SK-N-SH (cell line): ENCODE measurements around the gene TMEM184A. TPM values are rescaled to one million over a fixed set of nuclear protein-coding genes. Genes with fewer than 3 reads are reported as not detected.

Experiments used
- CTCF ChIA-PET: fragments of 300-600, 350-600 bp; formaldehyde crosslinking; extraction: SDS; loops from one replicate; lab custom pipeline; 2021; lab: Yijun Ruan, JAX
- POLR2A ChIA-PET: fragments of 350-600 bp; sonication (Branson Sonifier 250); formaldehyde crosslinking; extraction: SDS; loops from one replicate; lab custom pipeline; 2020; ENCODE audit warnings: antibody characterized with exemption, inconsistent platforms; lab: Yijun Ruan, JAX
- DNase-seq: peaks from one replicate; pipeline ENCODE4 v3.0.0; 2012
- H2AFZ ChIP-seq: fragments of 200-600 bp; sonication (generic); 2 replicates; pipeline ENCODE4 v1.8.1; 2016; ENCODE audit warnings: antibody characterized with exemption, mild to moderate bottlenecking, low read depth
- H3F3A ChIP-seq: fragments of 200-600 bp; sonication (generic); replicated peaks from 2 replicates; pipeline ENCODE3; 2016; ENCODE audit warnings: antibody characterized with exemption, mild to moderate bottlenecking; ENCODE audit not compliant: insufficient read depth
- H3K27ac ChIP-seq, 2 experiments: fragments of 200-500 bp in 1 of 2; fragments of 200-600 bp in 1 of 2; sonication (Bioruptor generic) in 1 of 2; sonication (generic), shearing (Covaris generic) in 1 of 2; 2 replicates each; pipeline versions ENCODE4 v1.5.1 to v1.6.1; 2014 to 2016; ENCODE audit warnings: low read depth in 2 of 2, inconsistent platforms in 1 of 2, low read length in 1 of 2, mild to moderate bottlenecking in 1 of 2, mixed read lengths in 1 of 2
- H3K27me3 ChIP-seq: fragments of 200-600 bp; sonication (generic), shearing (Covaris generic); 2 replicates; pipeline ENCODE4 v1.6.1; 2016; ENCODE audit warnings: mixed run types; ENCODE audit not compliant: insufficient read depth
- H3K36me3 ChIP-seq, 2 experiments: fragments of 200-500 bp in 1 of 2; fragments of 200-600 bp in 1 of 2; sonication (Bioruptor generic) in 1 of 2; sonication (generic) in 1 of 2; replicated peaks in 1 of 2; 2 replicates each; pipeline versions ENCODE3 to v1.5.1; 2014 to 2016; ENCODE audit warnings: low read length in 1 of 2, mild to moderate bottlenecking in 1 of 2; ENCODE audit not compliant: insufficient read depth in 2 of 2, control insufficient read depth in 1 of 2
- H3K4me1 ChIP-seq, 2 experiments: fragments of 200-500 bp in 1 of 2; fragments of 200-600 bp in 1 of 2; sonication (Bioruptor generic) in 1 of 2; sonication (generic), shearing (Covaris generic) in 1 of 2; 2 replicates each; pipeline versions ENCODE4 v1.5.1 to v1.6.1; 2014 to 2016; ENCODE audit warnings: low read depth in 1 of 2, low read length in 1 of 2, mixed run types in 1 of 2; ENCODE audit not compliant: insufficient read depth in 2 of 2, control insufficient read depth in 1 of 2
- H3K4me2 ChIP-seq: fragments of 200-600 bp; sonication (generic), shearing (Covaris generic); 2 replicates; pipeline ENCODE4 v1.6.1; 2017; ENCODE audit warnings: mixed run types
- H3K4me3 ChIP-seq, 2 experiments: fragments of 200-500 bp in 1 of 2; fragments of 200-600 bp in 1 of 2; sonication (Bioruptor generic) in 1 of 2; sonication (generic), shearing (Covaris generic) in 1 of 2; 2 replicates each; pipeline versions ENCODE4 v1.5.1 to v1.8.1; 2014 to 2016; ENCODE audit warnings: low read depth in 2 of 2, inconsistent platforms in 1 of 2, low read length in 1 of 2, mild to moderate bottlenecking in 1 of 2, mixed read lengths in 1 of 2, moderate library complexity in 1 of 2
- H3K79me2 ChIP-seq: fragments of 200-600 bp; sonication (generic); 2 replicates; pipeline ENCODE4 v1.8.1; 2017; ENCODE audit warnings: mild to moderate bottlenecking; ENCODE audit not compliant: insufficient read depth
- H3K9ac ChIP-seq: fragments of 200-600 bp; sonication (generic); 2 replicates; pipeline ENCODE4 v1.6.1; 2017; ENCODE audit warnings: mixed run types
- H3K9me2 ChIP-seq: fragments of 200-600 bp; sonication (generic); 2 replicates; pipeline ENCODE4 v1.6.1; 2017; ENCODE audit warnings: mixed run types
- H3K9me3 ChIP-seq: fragments of 200-600 bp; sonication (generic); 2 replicates; pipeline ENCODE4 v1.6.1; 2017; ENCODE audit warnings: mixed run types, mild to moderate bottlenecking, moderate library complexity
- H4K20me1 ChIP-seq: fragments of 200-600 bp; sonication (generic); 2 replicates; pipeline ENCODE4 v1.6.1; 2017; ENCODE audit warnings: mild to moderate bottlenecking, mixed run types; ENCODE audit not compliant: insufficient read depth
- ELF1 ChIP-seq: IDR thresholded peaks from 2 replicates; pipeline ENCODE4 v1.4.0; 2012
- EP300 ChIP-seq, 2 experiments: IDR thresholded peaks; 2 replicates each; pipeline versions ENCODE4 v1.4.0 to v1.6.1; 2012; ENCODE audit warnings: borderline replicate concordance in 1 of 2, low read depth in 1 of 2, low read length in 1 of 2
- FOXJ3 ChIP-seq: sonication (generic); formaldehyde crosslinking; IDR thresholded peaks from 2 replicates; pipeline ENCODE4 v1.5.1; 2020; ENCODE audit warnings: mild to moderate bottlenecking, missing genetic modification reagents
- FOXM1 ChIP-seq: IDR thresholded peaks from 2 replicates; pipeline ENCODE4 v1.4.0; 2012; ENCODE audit warnings: low read depth, mild to moderate bottlenecking
- GATA2 ChIP-seq: sonication (generic); formaldehyde crosslinking; IDR thresholded peaks from 2 replicates; pipeline ENCODE4 v1.5.0; 2020; ENCODE audit warnings: mild to moderate bottlenecking, missing genetic modification reagents
- MEF2A ChIP-seq: IDR thresholded peaks from 2 replicates; pipeline ENCODE4 v1.4.0; 2012; ENCODE audit warnings: low read depth, borderline replicate concordance
- MXI1 ChIP-seq: IDR thresholded peaks from 2 replicates; pipeline ENCODE4 v1.6.1; 2012; ENCODE audit warnings: mild to moderate bottlenecking, low read depth, low read length, improper control_type of control experiment
- NFIC ChIP-seq: IDR thresholded peaks from 2 replicates; pipeline ENCODE4 v1.4.0; 2012; ENCODE audit warnings: borderline replicate concordance
- POLR2AphosphoS5 ChIP-seq: IDR thresholded peaks from 2 replicates; pipeline ENCODE4 v1.6.1; 2012; ENCODE audit warnings: low read depth, low read length
- RFX5 ChIP-seq: IDR thresholded peaks from 2 replicates; pipeline ENCODE4 v1.6.1; 2012; ENCODE audit warnings: mild to moderate bottlenecking, improper control_type of control experiment, low read length
- SIN3A ChIP-seq: IDR thresholded peaks from 2 replicates; pipeline ENCODE4 v1.6.1; 2012; ENCODE audit warnings: low read depth, mild to moderate bottlenecking, low read length, moderate library complexity, borderline replicate concordance
- SMC3 ChIP-seq: IDR thresholded peaks from 2 replicates; pipeline ENCODE4 v1.6.1; 2012; ENCODE audit warnings: low read depth, low read length, improper control_type of control experiment
- TCF12 ChIP-seq: IDR thresholded peaks from 2 replicates; pipeline ENCODE4 v1.4.0; 2012
- TEAD4 ChIP-seq: IDR thresholded peaks from 2 replicates; pipeline ENCODE4 v1.4.0; 2012; ENCODE audit warnings: mild to moderate bottlenecking, borderline replicate concordance; ENCODE audit not compliant: insufficient read depth
- WGBS: methylation state at CpG from one replicate; pipeline ENCODE4 v1.1.6; 2017; ENCODE audit warnings: low lambda C conversion rate; 5-methylcytosine and 5-hydroxymethylcytosine counted together
- polyA plus RNA-seq, 3 experiments: library from polyadenylated mRNA; depleted of rRNA; stranded (reverse); fragments of >200 nt; gene quantifications; 2 replicates each; pipeline ENCODE4 v1.2.3, GENCODE V29; 2012
- TF ChIP-seq, protein P1 (sequence below): IDR thresholded peaks from 2 replicates; pipeline ENCODE4 v1.6.1; 2012; ENCODE audit warnings: mild to moderate bottlenecking, low read depth, low read length, moderate library complexity
- TF ChIP-seq, protein P2 (sequence below): IDR thresholded peaks from 2 replicates; pipeline ENCODE4; 2012
- TF ChIP-seq, protein P3 (sequence below): IDR thresholded peaks from 2 replicates; pipeline ENCODE4 v1.4.0; 2012; ENCODE audit warnings: low read depth, borderline replicate concordance
- TF ChIP-seq, protein P4 (sequence below): fragments of 150-350 bp; IDR thresholded peaks from 2 replicates; pipeline ENCODE4 v1.6.1; 2016; ENCODE audit warnings: mild to moderate bottlenecking, low read depth, low read length
- TF ChIP-seq, protein P5 (sequence below): IDR thresholded peaks from 2 replicates; pipeline ENCODE4 v1.4.0; 2012; ENCODE audit warnings: low read depth, borderline replicate concordance

The TMEM184A gene
- polyA plus RNA-seq, 1 of the 3 experiments (the other 2 are of a cell fraction): 1.5 TPM

DNA sequence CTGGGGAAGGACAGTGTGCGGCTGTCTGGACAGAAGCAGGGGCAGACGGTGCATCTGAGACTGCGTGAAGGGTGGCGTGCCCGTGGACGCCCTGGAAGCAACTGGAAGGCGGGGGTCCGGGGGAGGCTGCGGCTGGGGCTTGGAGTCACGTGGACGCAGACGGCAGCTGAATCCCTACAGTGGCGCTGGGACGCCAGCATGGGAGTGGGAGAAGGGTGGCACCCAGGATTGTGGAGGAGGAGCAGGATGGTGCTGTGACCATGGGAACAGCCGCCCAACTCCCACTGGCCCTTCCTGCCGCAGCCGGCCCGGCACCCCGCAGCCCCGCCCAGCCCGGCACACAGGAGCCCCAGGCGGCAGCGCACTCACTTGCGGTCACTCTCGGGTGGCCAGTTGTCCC, 61.6 kb downstream of the TMEM184A start:
- Histone ChIP-seq H3K4me2 (no peak overlapping the region), H3K79me2 (no peaks in the 10 kb centered on the region), H4K20me1 (peaks cover 4% of the 10 kb centered on the region; the same call in 1 of the 2 replicates), H3K36me3 (peaks cover 20 to 83% of the 10 kb centered on the region in 2 experiments), H3K9me2 (no peaks in the 10 kb centered on the region), H3K4me1 (no peaks in the 10 kb centered on the region), H2AFZ (no peak overlapping the region), H3K27me3 (no peaks in the 10 kb centered on the region), H3K9me3 (no peaks in the 10 kb centered on the region), H3K9ac (no peak overlapping the region), H3K4me3 (no peak overlapping the region), H3F3A (no peaks in the 10 kb centered on the region), H3K27ac (no peak overlapping the region)
- TF ChIP-seq, protein P1, sequence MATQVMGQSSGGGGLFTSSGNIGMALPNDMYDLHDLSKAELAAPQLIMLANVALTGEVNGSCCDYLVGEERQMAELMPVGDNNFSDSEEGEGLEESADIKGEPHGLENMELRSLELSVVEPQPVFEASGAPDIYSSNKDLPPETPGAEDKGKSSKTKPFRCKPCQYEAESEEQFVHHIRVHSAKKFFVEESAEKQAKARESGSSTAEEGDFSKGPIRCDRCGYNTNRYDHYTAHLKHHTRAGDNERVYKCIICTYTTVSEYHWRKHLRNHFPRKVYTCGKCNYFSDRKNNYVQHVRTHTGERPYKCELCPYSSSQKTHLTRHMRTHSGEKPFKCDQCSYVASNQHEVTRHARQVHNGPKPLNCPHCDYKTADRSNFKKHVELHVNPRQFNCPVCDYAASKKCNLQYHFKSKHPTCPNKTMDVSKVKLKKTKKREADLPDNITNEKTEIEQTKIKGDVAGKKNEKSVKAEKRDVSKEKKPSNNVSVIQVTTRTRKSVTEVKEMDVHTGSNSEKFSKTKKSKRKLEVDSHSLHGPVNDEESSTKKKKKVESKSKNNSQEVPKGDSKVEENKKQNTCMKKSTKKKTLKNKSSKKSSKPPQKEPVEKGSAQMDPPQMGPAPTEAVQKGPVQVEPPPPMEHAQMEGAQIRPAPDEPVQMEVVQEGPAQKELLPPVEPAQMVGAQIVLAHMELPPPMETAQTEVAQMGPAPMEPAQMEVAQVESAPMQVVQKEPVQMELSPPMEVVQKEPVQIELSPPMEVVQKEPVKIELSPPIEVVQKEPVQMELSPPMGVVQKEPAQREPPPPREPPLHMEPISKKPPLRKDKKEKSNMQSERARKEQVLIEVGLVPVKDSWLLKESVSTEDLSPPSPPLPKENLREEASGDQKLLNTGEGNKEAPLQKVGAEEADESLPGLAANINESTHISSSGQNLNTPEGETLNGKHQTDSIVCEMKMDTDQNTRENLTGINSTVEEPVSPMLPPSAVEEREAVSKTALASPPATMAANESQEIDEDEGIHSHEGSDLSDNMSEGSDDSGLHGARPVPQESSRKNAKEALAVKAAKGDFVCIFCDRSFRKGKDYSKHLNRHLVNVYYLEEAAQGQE: no peak
- no peak for TF ChIP-seq MXI1
- TF ChIP-seq, protein P2, sequence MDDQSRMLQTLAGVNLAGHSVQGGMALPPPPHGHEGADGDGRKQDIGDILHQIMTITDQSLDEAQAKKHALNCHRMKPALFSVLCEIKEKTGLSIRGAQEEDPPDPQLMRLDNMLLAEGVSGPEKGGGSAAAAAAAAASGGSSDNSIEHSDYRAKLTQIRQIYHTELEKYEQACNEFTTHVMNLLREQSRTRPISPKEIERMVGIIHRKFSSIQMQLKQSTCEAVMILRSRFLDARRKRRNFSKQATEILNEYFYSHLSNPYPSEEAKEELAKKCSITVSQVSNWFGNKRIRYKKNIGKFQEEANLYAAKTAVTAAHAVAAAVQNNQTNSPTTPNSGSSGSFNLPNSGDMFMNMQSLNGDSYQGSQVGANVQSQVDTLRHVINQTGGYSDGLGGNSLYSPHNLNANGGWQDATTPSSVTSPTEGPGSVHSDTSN: no peak
- WGBS: 94% methylated on average over 14 of the region's 25 CpGs
- POLR2A ChIA-PET: no interaction called here
- no peak for DNase-seq
- CTCF ChIA-PET: interaction anchor here (9.8 kb wide), 1 partner anchor 21 kb away, joined by 104 read pairs; no protein-coding TSS in a partner anchor

DNA sequence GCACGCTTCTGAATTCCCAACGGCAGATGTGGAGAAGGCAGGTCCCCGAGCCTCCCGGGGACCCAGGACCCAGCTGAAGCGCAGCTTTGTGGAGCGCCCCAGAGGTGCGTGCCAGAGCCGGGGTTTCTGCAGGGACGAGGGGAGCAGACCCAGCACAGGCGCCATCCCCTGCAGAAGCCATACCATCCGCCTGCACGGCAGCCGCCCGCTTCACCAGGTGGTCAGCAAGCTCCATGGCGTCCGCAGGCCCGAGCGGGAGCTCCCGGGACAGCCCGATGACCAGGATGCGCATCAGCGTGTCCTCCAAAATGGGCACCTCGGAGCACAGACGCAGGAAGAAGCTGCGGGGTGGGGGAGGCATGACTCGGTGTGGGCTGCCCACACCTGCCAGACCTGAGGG, 62.4 kb downstream of the TMEM184A start:
- ChIA-PET CTCF (interaction anchor here (1.3 to 9.8 kb wide), 2 partner anchors 10 to 20 kb away, joined by 3 to 104 read pairs; no protein-coding TSS in a partner anchor), POLR2A (interaction anchor here (0.9 to 1.1 kb wide), 2 partner anchors 16 to 22 kb away, joined by 3 to 4 read pairs; no protein-coding TSS in a partner anchor)
- no peak overlapping the region for H3K4me2 ChIP-seq
- no peak overlapping the region for H3K9ac ChIP-seq
- H3K27me3 ChIP-seq: no peaks in the 10 kb centered on the region
- H3K9me3 ChIP-seq: no peaks in the 10 kb centered on the region
- no peaks in the 10 kb centered on the region for H3F3A ChIP-seq
- no peaks in the 10 kb centered on the region for H3K9me2 ChIP-seq
- H3K4me1 ChIP-seq: no peaks in the 10 kb centered on the region
- peaks cover 19 to 86% of the 10 kb centered on the region in 2 experiments for H3K36me3 ChIP-seq
- no peak overlapping the region for H3K27ac ChIP-seq
- no peak overlapping the region for H3K4me3 ChIP-seq
- peaks cover 4% of the 10 kb centered on the region; the same call in 1 of the 2 replicates for H4K20me1 ChIP-seq
- H2AFZ ChIP-seq: no peak overlapping the region
- no peaks in the 10 kb centered on the region for H3K79me2 ChIP-seq
- WGBS: 98% methylated on average over 23 of the region's 26 CpGs
- no peak for DNase-seq
- TF ChIP-seq SMC3 (no peak), GATA2 (no peak), FOXJ3 (no peak), MEF2A (no peak), TEAD4 (no peak), NFIC (no peak), MXI1 (no peak), ELF1 (no peak), FOXM1 (no peak), TCF12 (no peak), RFX5 (no peak), SIN3A (no peak), EP300 (IDR thresholded peaks at IDR 0.05; ENCODE audit: borderline replicate concordance in 1 of 2, low read depth in 1 of 2, low read length in 1 of 2) (no peak), POLR2AphosphoS5 (no peak)
- TF ChIP-seq, protein P3, sequence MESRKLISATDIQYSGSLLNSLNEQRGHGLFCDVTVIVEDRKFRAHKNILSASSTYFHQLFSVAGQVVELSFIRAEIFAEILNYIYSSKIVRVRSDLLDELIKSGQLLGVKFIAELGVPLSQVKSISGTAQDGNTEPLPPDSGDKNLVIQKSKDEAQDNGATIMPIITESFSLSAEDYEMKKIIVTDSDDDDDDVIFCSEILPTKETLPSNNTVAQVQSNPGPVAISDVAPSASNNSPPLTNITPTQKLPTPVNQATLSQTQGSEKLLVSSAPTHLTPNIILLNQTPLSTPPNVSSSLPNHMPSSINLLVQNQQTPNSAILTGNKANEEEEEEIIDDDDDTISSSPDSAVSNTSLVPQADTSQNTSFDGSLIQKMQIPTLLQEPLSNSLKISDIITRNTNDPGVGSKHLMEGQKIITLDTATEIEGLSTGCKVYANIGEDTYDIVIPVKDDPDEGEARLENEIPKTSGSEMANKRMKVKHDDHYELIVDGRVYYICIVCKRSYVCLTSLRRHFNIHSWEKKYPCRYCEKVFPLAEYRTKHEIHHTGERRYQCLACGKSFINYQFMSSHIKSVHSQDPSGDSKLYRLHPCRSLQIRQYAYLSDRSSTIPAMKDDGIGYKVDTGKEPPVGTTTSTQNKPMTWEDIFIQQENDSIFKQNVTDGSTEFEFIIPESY: no peak
- TF ChIP-seq, protein P4, sequence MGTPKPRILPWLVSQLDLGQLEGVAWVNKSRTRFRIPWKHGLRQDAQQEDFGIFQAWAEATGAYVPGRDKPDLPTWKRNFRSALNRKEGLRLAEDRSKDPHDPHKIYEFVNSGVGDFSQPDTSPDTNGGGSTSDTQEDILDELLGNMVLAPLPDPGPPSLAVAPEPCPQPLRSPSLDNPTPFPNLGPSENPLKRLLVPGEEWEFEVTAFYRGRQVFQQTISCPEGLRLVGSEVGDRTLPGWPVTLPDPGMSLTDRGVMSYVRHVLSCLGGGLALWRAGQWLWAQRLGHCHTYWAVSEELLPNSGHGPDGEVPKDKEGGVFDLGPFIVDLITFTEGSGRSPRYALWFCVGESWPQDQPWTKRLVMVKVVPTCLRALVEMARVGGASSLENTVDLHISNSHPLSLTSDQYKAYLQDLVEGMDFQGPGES: no peak
- TF ChIP-seq, protein P5, sequence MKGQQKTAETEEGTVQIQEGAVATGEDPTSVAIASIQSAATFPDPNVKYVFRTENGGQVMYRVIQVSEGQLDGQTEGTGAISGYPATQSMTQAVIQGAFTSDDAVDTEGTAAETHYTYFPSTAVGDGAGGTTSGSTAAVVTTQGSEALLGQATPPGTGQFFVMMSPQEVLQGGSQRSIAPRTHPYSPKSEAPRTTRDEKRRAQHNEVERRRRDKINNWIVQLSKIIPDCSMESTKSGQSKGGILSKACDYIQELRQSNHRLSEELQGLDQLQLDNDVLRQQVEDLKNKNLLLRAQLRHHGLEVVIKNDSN: no peak
